Activated CD4-positive, alpha-beta T cell treated with anti-CD3 and anti-CD28 coated beads, Interleukin-2, amount 50 U/mL, for 4 hours (primary cell): ENCODE measurements around the gene AUNIP.
A peak's percentile ranks its signal among the peaks of the same experiment; 100 is the strongest.

ENCODE experiments used
- DNase-seq, 2 experiments: peaks; one replicate each; pipeline ENCODE4 v3.0.0-alpha.2; 2020

The AUNIP gene

GRCh38 chr1:25858906-25859789, at the start of gene AUNIP:
Gene AUNIP, minus strand, starts transcription at chr1:25859457. Its CDS starts 100 bp downstream, at chr1:25859357.
- DNase-seq: peak; percentile 86 to 90

DNA sequence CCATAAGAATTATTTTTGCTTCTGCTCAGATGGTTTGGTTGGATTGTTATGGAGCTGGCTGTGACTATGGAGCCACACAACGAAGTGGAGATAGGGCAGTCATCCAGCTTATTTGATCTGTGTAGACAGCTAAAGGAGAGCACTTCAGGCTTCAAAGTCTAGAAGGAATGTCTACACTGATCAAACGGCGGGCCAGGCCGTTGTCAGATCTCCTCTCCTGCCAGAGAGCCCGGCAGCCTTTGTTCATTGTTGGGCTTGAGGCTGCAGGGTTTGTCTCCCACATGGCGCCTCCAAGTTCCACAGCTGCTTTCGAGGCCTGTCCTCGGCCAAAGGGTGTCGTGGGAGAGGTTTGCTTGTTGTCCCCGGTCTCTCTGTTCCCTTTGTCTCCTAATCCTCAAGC, 49.8 kb upstream of the AUNIP start:
- no peak for DNase-seq

GRCh38 chr1:25908161-25908560, 48.9 kb upstream of the AUNIP start:
- no peak for DNase-seq

GRCh38 chr1:25907601-25908000, 48.3 kb upstream of the AUNIP start:
- DNase-seq: no peak

- DNase-seq: peak; percentile 27 to 40
Observed at GRCh38 chr1:25906644-25907300, 47.5 kb upstream of the AUNIP start.

DNA sequence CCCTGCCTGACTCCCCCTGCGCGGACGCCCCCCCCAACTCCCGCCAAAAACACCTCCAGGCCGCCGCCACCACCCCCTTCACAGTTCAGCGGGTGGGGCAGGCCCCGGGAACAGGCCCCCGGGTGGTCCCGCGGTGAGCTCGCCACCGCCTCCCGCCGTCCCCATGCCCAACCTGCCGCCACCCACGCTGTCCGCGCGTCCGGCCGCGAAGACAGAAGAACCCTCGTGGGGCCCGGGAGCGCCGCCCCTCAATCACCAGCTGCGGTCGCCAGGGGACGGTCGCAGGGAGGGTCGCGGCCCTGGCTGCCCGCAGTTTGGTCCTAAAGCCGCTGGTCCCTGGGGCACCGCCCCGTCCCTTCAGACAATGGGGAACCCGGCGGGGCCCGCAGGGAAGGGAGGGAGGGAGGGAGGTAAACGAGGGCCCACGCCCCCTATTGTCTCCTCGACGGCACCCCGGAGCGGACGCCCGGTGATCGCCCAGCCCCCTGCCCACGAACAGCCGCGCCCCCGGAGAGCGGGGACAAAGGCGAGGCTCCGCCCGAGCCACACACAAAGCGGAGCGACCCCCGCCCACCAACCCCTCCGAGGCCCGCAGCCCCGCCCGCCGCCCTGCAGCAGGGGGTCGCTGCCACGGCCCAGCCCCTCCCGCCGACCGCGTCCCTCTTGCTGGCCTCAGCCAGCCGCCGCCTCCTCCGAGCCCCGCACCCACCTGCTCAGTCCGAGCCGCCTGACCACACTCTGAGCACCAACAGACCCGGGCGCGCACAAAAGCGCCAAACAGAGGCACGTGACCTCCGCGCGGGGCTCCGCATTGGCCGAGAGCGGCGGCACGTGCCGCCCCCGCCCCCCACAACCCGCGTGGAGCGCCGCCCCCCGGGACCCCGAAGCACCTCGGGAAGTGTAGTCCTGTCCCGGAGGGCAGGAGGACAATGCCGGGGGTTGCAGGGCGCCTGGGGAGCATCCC, 46.7 kb upstream of the AUNIP start, which contains the start of gene STMN1:
STMN1 (minus strand) TSS at position 740 of the 964 bp plus-strand sequence. CDS start 1,743 bp downstream, outside the sequence.
- peak; percentile 84 to 86 for DNase-seq

DNA sequence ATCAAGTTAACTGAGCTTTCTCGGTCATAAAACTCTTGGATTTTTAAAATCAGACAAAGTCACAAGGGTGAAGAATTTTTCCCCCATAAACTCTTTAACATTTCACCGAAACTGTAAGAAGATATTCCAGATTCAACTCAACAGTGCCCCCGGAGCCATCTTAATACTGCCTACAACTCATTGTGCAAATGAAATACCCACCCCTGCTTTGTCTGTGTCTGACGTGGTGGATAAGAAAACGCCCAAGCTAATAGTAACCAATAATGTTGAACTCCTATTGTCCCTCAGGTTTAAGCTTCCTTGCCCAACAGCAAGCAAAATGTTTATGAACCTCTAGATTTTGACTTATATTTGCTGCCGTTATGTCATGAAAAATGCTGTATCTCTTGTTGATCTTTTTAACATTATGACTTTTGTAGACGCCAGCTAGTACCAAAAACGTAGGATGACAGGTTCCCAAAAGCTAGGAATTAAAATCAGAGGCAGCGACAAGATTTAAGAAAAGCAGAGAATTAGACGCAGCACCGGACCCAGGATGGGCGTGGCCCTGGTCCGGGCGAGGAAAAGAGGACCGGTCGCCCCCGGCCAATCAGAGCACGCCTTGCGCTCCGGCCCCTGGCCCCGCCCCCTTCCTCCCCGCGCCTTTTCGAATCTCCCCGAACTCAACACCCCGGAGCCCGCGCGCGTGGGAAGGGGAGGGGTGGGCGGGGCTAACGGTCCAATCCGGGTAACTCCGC, 45.9 kb upstream of the AUNIP start:
- peak; percentile 90 to 91 for DNase-seq

DNA sequence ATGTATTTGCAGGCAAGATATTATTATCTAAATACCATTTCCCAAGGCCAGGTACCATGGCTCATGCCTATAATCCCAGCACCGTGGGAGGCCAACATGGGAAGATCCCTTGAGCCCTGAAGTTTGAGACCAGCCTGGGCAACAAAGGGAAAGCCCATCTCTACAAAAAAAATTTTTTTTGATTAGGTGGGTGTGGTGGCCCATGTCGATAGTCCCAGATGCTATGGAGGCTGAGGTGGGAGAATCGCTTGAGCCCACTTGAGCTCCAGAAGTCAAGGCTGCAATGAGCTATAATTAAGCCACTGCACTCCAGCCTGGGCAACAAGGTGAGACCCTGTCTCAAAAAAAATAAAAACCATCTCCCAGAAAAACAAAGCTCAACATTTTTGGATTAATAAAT, 44.7 kb upstream of the AUNIP start:
- DNase-seq: no peak

DNA sequence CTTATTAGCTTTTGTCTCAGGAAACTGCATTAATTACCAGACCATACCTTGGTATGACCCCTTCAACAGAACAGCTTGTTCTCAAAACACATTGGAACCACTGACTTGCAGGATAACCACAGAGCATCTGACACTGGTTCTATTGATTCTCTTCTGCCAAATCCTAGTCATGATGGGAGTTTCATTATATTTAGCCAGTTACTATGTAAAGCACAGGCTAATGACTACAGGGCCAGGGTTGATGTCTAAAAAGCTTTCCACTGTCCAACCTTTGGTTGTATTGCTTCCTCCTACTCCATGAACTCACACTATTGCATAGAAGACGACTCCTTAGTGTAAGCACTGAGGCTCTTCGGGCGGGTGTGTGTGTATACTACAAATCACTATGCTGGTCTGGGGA, 43.2 kb upstream of the AUNIP start:
- no peak for DNase-seq

DNA sequence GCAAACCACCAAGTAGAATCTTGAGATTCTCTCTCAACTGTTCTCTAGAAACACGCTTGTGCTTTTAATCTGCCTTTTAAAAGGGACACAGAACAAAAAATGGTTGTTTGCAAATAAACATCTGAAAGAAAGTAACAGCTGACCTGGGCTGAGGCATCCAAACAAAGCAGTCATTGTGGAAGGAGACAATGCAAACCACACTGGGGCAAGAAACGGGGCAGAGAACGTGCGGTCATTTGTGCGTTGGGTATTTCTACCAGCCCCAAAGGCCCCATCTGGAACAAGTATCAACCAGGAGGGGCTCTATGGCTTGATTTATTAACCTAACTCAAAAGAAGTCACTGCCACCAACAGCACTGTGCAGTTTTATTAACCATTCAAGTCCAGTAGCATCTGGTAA, 41.0 kb upstream of the AUNIP start:
- no peak for DNase-seq

DNA sequence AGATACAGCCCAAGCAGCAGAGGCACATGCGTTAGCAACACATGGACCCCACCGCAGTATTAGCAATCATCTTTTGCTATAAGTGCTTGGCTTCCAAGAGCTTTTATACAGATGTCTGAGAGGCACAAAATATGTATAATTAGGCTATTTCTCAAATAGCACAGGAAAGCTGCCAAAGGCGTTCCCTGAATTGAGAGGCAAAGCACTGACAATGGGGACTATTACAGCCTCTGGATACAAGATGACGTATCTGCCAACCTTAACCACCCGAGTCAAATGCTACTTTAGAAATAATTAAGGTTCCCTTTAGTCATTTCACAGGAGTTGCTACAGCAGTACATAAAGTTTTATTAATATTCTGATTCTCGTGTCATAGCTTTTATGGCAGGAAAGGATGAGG, 40.5 kb upstream of the AUNIP start:
- no peak for DNase-seq

DNA sequence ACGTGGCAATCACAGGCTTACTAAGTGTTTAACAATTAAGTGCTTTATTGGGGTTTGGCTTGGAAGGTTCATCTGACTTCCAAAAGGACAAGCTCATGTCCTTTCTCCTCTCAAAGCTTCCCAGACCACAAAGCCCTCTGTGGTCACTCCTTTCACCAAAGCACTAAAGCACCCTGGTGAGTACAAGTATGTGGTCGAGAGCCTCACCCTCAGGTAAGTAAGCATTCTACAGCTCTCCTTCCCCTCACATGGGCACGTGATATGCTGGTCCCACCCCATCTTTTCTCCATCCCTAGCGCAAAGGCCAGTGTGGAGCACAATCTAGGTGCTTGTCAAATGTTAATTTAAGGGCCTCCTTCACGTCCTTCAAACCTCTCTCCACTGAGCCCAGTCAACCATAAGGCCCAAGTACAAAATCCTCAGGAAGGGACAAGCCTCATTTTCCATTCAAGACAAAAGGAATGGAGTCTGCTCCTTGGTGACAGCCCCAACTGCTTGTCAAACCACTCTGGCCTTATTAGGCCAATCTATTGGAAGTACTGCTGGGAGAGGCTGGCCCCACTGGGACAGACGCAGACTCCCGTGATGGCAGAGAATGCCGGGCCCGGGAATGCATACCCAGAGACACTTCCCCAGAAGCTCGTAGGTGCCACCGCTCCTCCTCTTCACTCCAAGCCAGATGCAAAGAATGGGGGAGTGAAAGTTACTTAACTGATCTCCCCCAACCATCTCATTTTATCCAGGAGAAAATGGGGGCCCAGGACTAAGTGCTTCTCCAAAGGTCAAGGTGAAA, 39.2 kb upstream of the AUNIP start:
- no peak for DNase-seq

DNA sequence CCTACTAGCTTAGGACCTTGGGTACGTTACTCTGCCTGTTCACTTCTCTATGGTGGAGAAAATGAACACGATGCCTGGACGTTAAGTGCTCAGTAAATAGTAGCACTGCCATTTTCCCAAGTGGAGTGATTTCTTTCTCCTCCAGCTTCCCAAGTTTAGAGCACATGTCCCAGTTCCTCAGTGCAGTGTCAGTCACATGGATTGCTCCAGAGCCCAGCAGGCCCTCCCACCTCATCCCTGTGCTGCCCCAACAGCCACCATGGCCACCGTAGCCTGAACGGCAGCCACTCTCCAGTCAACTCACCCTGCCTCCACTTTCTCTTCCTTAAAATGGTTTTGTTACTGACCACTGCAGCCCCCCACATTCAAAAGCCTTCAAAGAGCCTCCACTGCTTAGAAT, 38.5 kb upstream of the AUNIP start:
- no peak for DNase-seq

DNA sequence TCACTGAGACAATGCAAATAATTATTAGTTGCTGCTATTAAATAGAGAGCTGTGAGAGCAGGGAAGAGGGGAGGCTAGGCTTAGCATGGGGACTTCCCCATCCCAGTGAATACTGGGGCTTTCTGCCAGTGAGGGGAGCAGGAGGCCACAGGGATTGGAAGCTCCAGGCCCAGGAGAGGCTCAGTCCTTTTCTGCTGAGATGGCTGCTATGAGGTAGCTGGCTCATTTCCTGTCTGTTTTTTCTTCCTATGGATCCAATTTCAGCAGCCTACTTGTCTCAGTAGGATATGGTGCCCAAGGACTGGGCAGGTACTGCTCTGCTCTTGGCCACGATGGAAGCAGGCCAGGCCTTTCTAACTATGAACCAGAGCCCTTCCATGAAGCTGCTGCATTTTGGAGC, 37.0 kb upstream of the AUNIP start:
- DNase-seq: no peak

- peak; percentile 86 for DNase-seq
Observed at GRCh38 chr1:25895365-25895990, 36.2 kb upstream of the AUNIP start.

GRCh38 chr1:25893116-25893515, 33.9 kb upstream of the AUNIP start:
- DNase-seq: no peak

GRCh38 chr1:25891606-25892005, 32.3 kb upstream of the AUNIP start:
- no peak for DNase-seq

GRCh38 chr1:25890239-25891034, 31.2 kb upstream of the AUNIP start:
- DNase-seq: no peak

- DNase-seq: no peak
Observed at GRCh38 chr1:25889470-25889869, 30.2 kb upstream of the AUNIP start.

DNA sequence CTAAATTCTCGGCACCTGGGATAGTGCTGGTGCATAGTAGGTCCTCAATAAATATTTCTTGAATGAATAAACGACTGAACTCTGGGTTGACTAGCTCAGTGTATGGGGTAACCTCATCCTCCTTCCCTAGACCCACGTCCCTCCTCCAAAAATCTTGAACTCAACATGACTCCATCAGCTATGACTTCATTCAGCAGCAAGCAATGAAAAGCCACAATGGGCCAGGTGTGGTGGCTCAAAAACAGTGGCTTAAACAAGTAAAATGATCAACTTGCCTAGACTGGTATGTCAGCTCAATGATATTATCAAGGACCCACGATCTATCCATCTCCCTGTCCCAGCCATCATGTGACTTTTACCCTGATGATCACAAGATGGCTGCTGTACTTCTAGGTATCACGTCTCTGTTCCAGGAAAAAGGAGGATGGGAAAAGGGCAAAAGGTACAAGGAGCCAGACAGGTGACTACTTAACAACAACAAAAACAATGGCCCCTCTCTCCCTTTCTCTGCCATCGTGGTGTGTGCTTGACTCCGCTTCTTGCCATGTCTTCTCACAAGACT, 29.2 kb upstream of the AUNIP start:
- no peak for DNase-seq
